Stimulated activated CD4-positive, alpha-beta T cell treated with anti-CD3 and anti-CD28 coated beads, Interleukin-4, amount 100 ng/mL, for 48 hours (primary cell): ENCODE data around the gene RLN2.
"Not testable (repeated sequence)": the region's sequence is repeated elsewhere in the genome, so short reads cannot be mapped to it uniquely, and the experiment has no call there.

Source experiments
- DNase-seq, 2 donors: peaks; one replicate each; pipeline ENCODE4 v3.0.0-alpha.2; 2020; ENCODE audit warnings: low read depth in 2 of 2

RLN2 gene, protein sequence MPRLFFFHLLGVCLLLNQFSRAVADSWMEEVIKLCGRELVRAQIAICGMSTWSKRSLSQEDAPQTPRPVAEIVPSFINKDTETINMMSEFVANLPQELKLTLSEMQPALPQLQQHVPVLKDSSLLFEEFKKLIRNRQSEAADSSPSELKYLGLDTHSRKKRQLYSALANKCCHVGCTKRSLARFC

DNA sequence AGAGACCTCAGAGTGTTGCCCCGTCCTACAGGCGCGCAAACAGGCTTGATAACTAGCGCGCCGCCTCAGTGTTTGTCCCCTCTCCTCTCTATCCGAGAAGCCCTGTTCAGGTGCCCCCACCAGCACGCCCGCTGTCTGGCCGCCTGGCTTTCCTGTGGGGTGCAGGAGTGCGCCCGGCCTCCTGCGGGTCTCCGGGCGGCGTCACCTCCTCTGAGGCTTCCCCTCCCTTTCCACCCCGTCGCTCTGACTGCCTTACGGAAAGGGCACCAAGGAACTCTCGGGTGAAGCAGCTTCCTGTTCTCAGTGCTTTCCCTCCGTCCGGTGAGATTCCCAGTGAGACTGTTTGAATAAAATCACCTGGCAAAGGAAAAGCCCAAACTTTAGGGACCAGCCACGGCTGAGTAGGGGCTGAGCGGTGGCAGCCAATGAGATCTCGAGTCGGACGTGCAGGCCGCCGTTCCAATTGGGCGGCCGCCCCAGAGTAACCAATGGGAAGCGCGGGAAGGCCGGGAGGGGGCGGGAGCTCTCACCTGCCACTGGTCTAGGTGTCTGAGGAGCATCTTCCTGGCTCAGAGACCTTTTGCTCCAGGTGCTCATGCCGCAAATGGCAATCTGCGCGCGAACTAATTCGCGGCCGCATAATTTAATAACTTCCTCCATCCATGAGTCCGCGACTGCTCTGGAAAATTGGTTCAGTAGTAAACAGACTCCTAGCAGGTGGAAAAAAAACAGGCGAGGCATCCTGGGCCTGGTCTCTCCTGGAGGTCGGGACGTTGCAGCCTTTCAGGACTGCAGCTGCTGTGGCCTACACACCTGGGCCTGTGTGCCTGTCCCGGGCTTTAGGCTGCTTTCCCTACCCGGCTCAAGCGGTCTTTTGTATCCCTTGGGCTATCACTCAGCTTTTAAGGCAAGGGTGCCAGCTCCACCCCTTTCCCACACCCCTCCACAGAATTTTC is at the start of gene RLN2:
RLN2 (minus strand) TSS at position 877 of the 956 bp plus-strand sequence; CDS start at position 741, 136 bp downstream.
- DNase-seq, result not testable (repeated sequence)

DNA sequence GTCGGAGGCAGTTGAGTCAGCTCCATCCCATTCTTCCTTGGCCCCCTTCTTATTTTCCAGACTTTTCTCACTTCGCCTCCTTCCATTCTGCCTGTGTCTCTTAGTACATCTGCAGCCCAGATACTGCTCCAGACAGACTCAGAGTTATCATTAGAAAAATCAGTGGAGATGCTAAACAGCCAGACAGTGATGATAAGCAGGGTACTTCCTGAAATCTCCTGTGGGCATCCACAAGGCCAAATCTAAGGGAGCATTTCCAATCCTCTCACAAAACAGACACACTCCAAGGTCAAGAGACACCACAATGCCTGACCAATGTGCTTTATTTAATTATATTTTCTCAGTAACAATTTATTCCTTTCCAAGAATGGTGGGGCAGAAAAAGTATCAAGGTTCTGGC is 49.7 kb upstream of the RLN2 start:
- DNase-seq, result no peak

GRCh38 chr9:5352637-5353248 is 48.2 kb upstream of the RLN2 start:
- no peak for DNase-seq

- not testable (repeated sequence) for DNase-seq
Observed at GRCh38 chr9:5338992-5339981, 34.8 kb upstream of the RLN2 start, which contains the start of gene RLN1. Gene RLN1, minus strand, starts transcription at chr9:5339876. Its CDS starts 130 bp downstream, at chr9:5339746.

DNA sequence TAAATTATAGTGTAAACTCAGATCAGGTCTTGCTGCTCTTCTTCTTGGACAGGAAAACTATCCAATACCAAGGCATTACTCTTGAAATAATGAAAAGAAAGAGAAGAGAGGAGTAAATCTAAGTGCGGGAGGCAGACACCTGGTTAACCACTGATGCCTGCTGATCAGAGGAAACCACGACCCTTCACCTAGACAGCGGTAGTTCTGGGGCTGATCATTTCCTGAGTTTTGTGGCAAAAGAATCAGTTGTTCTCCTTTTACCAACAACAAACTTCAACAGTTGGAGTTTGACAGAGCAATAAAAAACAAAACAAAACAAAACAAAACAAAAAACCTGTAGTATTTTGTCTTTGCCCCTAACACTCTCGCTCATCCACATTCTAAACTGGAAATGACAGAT is 32.2 kb upstream of the RLN2 start:
- no peak for DNase-seq

DNA sequence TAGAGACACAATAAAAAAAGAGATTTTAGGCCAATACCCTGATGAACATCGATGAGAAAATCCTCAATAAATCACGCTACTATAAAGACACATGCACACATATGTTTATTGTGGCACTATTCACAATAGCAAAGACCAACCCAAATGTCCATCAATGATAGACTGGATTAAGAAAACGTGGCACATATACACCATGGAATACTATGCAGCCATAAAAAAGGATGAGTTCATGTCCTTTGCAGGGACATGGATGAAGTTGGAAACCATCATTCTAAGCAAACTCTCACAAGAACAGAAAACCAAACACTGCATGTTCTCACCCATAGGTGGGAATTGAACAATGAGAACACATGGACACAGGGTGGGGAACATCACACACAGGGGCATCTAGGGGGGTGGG is 26.8 kb upstream of the RLN2 start:
- not testable (repeated sequence) for DNase-seq

GRCh38 chr9:5326893-5327548 is 22.5 kb upstream of the RLN2 start:
- DNase-seq, result no peak

GRCh38 chr9:5326187-5326586 is 21.7 kb upstream of the RLN2 start:
- DNase-seq, result no peak

DNA sequence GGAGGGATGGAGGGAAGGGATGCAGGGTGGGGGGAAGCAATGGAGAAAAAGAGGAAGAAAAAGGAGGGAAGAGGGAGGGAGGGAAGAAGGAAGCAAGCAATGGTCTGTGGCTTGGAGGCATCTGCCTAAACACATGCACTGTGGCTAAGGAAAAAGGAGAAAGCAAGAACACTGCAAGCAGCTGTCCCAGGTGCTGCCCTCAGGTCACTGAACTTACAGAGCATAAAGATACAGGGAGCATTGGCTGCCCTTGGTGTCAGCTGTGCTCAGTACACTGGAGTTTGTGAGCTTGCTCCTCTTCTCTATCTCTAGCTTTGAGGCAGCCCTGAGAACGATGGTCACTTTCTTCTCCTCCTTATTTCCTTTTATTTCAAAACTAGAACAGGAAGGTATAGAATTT is 17.1 kb upstream of the RLN2 start:
- DNase-seq, result not testable (repeated sequence)

DNA sequence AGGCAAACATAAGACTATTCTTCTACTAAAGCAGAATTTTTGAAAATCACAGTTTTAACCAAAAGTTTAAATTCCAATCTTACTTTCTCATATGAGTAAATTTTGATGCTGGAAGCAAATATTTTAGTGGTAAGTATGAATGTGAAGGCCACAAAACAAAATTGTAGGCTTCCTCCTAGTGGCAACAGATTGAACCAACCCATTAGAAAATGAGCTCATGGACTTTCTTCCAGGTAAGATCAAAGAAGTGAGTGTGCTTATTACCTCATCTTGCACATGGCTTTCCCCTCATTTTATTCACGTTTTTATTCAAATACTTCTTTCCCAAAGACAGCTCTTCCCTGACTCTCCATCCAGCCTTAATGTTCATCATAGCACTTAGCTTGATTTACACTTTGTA is 16.5 kb upstream of the RLN2 start:
- DNase-seq, result no peak

GRCh38 chr9:5316406-5316805 is 11.9 kb upstream of the RLN2 start:
- DNase-seq, result not testable (repeated sequence)

- DNase-seq, result no peak
Observed at GRCh38 chr9:5315187-5315923, 10.8 kb upstream of the RLN2 start.

GRCh38 chr9:5310851-5311250 is 6.3 kb upstream of the RLN2 start:
- DNase-seq, result no peak

DNA sequence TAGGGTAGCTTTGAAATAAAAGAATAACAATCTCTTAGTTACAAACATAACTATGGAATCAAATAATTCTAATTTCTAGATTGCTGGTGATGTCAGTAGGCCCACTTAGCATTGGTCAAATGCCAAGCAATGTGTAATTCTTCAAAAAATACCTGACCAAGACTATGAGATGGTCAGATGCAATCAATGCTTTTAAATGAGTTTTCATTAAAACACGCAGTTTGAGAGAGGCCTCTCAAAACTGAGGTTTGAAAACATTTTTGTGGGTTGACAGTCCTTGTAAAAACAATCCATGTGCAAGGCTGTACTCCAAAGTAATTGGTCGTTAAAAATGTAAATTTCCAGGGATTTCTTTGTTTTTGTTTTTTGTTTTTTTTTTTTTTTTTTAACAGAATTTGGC is 1.2 kb upstream of the RLN2 start:
- DNase-seq, result no peak

DNA sequence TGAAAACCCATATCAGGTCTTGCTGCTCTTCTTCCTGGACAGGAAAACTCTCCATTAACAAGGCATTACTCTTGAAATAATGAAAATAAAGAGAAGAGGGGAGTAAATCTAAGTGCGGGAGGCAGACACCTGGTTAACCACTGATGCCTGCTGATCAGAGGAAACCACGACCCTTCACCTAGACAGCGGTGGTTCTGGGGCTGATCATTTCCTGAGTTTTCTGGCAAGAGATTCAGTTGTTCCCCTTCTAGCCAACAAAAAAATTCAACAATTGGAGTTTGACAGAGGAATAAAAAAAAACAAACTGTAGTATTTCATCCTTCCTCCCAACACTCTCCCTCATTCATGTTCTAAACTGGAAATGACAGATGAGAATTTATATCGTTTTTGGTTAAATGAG is 3.0 kb downstream of the RLN2 start:
- DNase-seq, result no peak

DNA sequence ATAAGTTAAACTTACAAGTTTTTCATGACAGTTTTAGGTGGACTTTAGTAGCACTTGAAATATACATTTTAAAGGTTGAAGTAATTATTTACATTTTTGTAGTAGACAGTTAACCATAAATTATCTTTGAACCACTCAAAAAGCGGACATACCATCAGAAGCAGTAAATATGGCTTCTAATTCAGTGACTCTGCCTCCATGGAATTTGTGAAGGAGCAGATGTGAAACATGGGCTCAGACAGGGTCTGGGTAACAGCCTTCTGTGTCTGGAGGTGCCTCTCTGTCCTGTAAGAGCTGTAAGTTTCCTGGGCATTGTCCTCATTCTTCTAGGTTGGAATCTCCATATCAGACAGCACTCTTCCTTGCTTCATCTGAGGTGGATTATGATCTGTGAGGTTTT is 12.4 kb downstream of the RLN2 start:
- DNase-seq, result no peak

- no peak for DNase-seq
Observed at GRCh38 chr9:5288591-5288990, 15.9 kb downstream of the RLN2 start.

DNA sequence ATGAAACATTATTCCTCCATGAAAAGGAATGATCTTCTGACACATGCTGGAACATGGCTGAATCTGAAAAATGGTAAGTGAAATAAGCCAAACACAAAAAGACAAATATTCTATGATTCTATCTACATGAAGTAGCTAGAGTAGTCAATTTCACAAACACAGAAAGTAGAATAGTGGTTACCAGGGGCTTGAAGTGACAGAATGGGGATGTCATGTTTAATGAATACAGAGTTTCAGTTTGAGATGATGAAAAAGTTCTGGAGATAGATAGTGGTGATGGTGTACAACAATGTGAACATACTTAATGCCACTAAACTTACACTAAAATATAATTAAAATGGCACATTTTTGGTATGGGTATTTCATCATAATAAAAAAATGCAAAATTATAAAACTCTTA is 18.3 kb downstream of the RLN2 start:
- DNase-seq, result no peak

DNA sequence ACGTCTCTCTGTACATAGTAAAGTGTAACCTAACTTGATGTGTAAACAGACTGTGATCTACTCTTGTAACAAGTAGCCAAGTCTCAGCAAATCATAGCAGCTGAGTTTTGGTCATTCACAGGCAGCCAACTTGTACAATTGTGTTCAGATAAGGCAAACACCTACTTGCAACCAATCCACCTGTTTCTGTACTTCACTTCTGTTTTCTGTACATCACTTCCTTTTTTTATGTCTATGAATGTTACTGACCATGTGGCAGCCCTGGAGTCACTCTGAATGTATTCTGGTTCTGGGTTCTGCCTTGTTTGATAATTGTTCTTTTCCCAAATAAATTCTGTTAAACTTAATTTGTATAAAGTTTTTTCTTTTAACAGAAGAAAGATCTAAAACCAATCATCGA is 26.0 kb downstream of the RLN2 start:
- no peak for DNase-seq

GRCh38 chr9:5274770-5275169 is 29.7 kb downstream of the RLN2 start:
- no peak for DNase-seq
